HepG2 (cell line): Measurements from ENCODE around the gene CISD1. TPM values are rescaled to one million over a fixed set of nuclear protein-coding genes. Genes with fewer than 3 reads are reported as not detected.
A peak's percentile ranks its signal among the peaks of the same experiment; 100 is the strongest.

ENCODE experiments used
- CREM ChIP-seq, 2 experiments: sonication (generic) in 1 of 2; formaldehyde crosslinking in 1 of 2; IDR thresholded peaks; 2 replicates each; pipeline versions ENCODE4 v1.4.0 to v1.6.1; 2016 to 2020; ENCODE audit warnings: antibody characterized with exemption in 1 of 2, mild to moderate bottlenecking in 1 of 2, missing genetic modification reagents in 1 of 2
- ELF1 ChIP-seq: sonication (generic); formaldehyde crosslinking; IDR thresholded peaks from 2 replicates; pipeline ENCODE4 v1.4.0; 2020; ENCODE audit warnings: missing genetic modification reagents
- ELF3 ChIP-seq: IDR thresholded peaks from 2 replicates; pipeline ENCODE4 v1.6.1; 2016; ENCODE audit warnings: missing genetic modification reagents, missing compliant biosample characterization
- GABPA ChIP-seq, 2 experiments: IDR thresholded peaks; 2 replicates each; pipeline ENCODE4 v1.6.1; 2011 to 2016; ENCODE audit warnings: low read depth in 2 of 2, low read length in 1 of 2, missing biosample characterization in 1 of 2, missing genetic modification characterization in 1 of 2
- GATAD2A ChIP-seq: IDR thresholded peaks from 2 replicates; pipeline ENCODE4 v1.6.1; 2016
- NR2C2 ChIP-seq: sonication (generic); formaldehyde crosslinking; IDR thresholded peaks from 2 replicates; pipeline ENCODE4 v1.4.0; 2020; ENCODE audit warnings: missing genetic modification reagents, mild to moderate bottlenecking, moderate library complexity, borderline replicate concordance
- NR2F6 ChIP-seq, 2 experiments: IDR thresholded peaks; 2 replicates each; pipeline ENCODE4 v1.6.1; 2016; ENCODE audit warnings: antibody characterized with exemption in 1 of 2, mild to moderate bottlenecking in 1 of 2
- RBAK ChIP-seq: sonication (generic); formaldehyde crosslinking; IDR thresholded peaks from 2 replicates; pipeline ENCODE4 v1.5.1; 2020; ENCODE audit warnings: mild to moderate bottlenecking, missing genetic modification reagents
- RXRB ChIP-seq: IDR thresholded peaks from 2 replicates; pipeline ENCODE4 v1.6.1; 2016; ENCODE audit warnings: borderline replicate concordance, missing genetic modification reagents, missing compliant biosample characterization
- SOX13 ChIP-seq, 3 experiments: fragments of 450-650 bp in 1 of 3; sonication (generic) in 1 of 3; formaldehyde crosslinking in 1 of 3; IDR thresholded peaks in 2 of 3; conservative IDR thresholded peaks in 1 of 3; 2 replicates each; pipeline versions ENCODE4 v1.5.0 to v1.6.1; 2016 to 2020; ENCODE audit warnings: antibody characterized with exemption in 1 of 3, mild to moderate bottlenecking in 1 of 3, missing compliant biosample characterization in 1 of 3, missing genetic modification reagents in 1 of 3, moderate library complexity in 1 of 3
- SOX5 ChIP-seq: IDR thresholded peaks from 2 replicates; pipeline ENCODE4 v1.6.1; 2016; ENCODE audit warnings: borderline replicate concordance
- TAF1 ChIP-seq: sonication (generic); formaldehyde crosslinking; IDR thresholded peaks from 2 replicates; pipeline ENCODE4 v1.4.0; 2020; ENCODE audit warnings: missing genetic modification reagents
- ZNF124 ChIP-seq: sonication (generic); formaldehyde crosslinking; IDR thresholded peaks from 2 replicates; pipeline ENCODE4 v1.4.0; 2020; ENCODE audit warnings: missing genetic modification reagents
- ZNF230 ChIP-seq: sonication (generic); formaldehyde crosslinking; IDR thresholded peaks from 2 replicates; pipeline ENCODE4 v1.4.0; 2020; ENCODE audit warnings: mild to moderate bottlenecking, missing genetic modification reagents
- ZNF773 ChIP-seq: sonication (generic); formaldehyde crosslinking; IDR thresholded peaks from 2 replicates; pipeline ENCODE4 v1.4.0; 2020; ENCODE audit warnings: missing genetic modification reagents, borderline replicate concordance
- ZNF775 ChIP-seq: sonication (generic); formaldehyde crosslinking; IDR thresholded peaks from 2 replicates; pipeline ENCODE4 v1.4.0; 2020; ENCODE audit warnings: missing genetic modification reagents, mild to moderate bottlenecking, moderate library complexity, borderline replicate concordance
- ZSCAN29 ChIP-seq: sonication (generic); formaldehyde crosslinking; conservative IDR thresholded peaks from 2 replicates; pipeline ENCODE4 v1.4.0; 2020; ENCODE audit warnings: mild to moderate bottlenecking, missing genetic modification reagents
- polyA plus RNA-seq, 8 experiments: library from polyadenylated mRNA; depleted of rRNA in 3 of 8; stranded (reverse) in 7 of 8; unstranded in 1 of 8; fragments of >200 nt; fragmentation: Illumina TruSeq in 4 of 8; extraction: Trizol in 4 of 8; gene quantifications; 2 replicates each; pipeline versions ENCODE4 v1.2.1 to v1.2.3, GENCODE V29; 2011 to 2016; ENCODE audit warnings: low read depth in 4 of 8, missing spikeins in 1 of 8, mixed read lengths in 1 of 8; ENCODE audit not compliant: insufficient read depth in 1 of 8
- total RNA-seq, 5 experiments: library from RNA; depleted of rRNA; stranded (reverse); fragments of >200 nt; fragmentation: Illumina TruSeq; extraction: Trizol; gene quantifications; 2 replicates each; pipeline ENCODE4 v1.2.3, GENCODE V29; 2016; ENCODE audit warnings: low read depth in 1 of 5
- TF ChIP-seq, protein P1 (sequence below): sonication (generic); formaldehyde crosslinking; IDR thresholded peaks from 2 replicates; pipeline ENCODE4 v1.4.0; 2020; ENCODE audit warnings: missing genetic modification reagents, borderline replicate concordance
- TF ChIP-seq, protein P2 (sequence below): sonication (generic); formaldehyde crosslinking; IDR thresholded peaks from 2 replicates; pipeline ENCODE4 v1.5.0; 2020; ENCODE audit warnings: missing genetic modification reagents

CISD1 gene
- total and polyA plus RNA-seq, 2 of the 13 experiments (the other 11 are each of a cell fraction or from before 2014, with no cell fraction given) = 63.4 to 78.9 TPM

DNA sequence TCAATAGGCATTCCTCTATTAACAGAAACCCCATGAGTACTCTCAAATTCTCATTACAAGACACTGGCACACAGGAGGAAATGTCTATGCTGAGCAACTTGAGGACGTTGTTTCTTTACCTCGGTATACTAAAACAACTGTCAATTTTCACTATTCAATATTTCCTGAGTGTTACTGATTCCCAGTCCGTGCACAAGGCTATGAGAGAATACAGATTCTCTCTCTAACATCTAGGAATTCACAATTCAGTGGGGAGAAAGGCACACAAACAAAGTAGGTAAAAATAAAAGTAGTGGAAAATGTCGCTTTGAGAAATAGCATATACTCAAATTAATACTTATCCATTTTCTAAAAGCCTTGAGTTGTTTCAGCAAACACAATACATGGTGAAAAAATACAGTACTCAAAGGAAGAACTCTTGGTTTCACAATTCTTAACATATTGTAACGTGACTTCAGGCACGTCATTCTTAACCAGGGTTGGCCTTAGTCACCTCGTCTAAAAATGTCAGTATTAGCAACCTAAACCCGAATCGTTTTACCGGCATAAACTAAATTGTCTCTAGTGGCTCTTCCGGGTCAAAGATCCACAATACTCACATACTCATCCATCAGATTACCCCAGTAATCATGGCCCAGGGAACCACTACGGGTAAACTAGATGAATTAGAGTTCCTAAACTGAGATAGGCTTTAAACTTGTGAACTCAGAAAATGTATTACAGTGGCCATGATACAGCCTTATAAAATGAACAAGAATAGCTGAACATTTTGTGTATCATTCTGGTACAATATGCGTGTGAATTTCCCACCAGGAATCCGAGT is 2.7 kb upstream of the CISD1 start (continued):
- 0 out of 2 replicates have a peak, but pooled peaks have one; percentile 46 for TF ChIP-seq NR2F6 (IDR thresholded peaks at IDR 0.05)
- TF ChIP-seq NR2F6 (CRISPR knock-in tag; IDR thresholded peaks at IDR 0.05) = no peak
- TF ChIP-seq RXRB (CRISPR knock-in tag) = peak; percentile 7; the same call in 1 of the 2 replicates
- peak; percentile 6; the same call in 1 of the 2 replicates for TF ChIP-seq GATAD2A
- TF ChIP-seq ZNF775 (CRISPR knock-in tag) = peak; percentile 93; the same call in 1 of the 2 replicates
- TF ChIP-seq, protein P1, sequence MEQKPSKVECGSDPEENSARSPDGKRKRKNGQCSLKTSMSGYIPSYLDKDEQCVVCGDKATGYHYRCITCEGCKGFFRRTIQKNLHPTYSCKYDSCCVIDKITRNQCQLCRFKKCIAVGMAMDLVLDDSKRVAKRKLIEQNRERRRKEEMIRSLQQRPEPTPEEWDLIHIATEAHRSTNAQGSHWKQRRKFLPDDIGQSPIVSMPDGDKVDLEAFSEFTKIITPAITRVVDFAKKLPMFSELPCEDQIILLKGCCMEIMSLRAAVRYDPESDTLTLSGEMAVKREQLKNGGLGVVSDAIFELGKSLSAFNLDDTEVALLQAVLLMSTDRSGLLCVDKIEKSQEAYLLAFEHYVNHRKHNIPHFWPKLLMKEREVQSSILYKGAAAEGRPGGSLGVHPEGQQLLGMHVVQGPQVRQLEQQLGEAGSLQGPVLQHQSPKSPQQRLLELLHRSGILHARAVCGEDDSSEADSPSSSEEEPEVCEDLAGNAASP = no peak
- peak; percentile 75 for TF ChIP-seq ELF3 (CRISPR knock-in tag)
- 0 out of 2 replicates have a peak, but pooled peaks have one; percentile 25 for TF ChIP-seq CREM (IDR thresholded peaks at IDR 0.05)
- no peak for TF ChIP-seq CREM (CRISPR knock-in tag; IDR thresholded peaks at IDR 0.05)
- TF ChIP-seq ZNF124 (CRISPR knock-in tag) = 0 out of 2 replicates have a peak, but pooled peaks have one; percentile 11
- TF ChIP-seq ZNF230 (CRISPR knock-in tag) = no peak
- TF ChIP-seq GABPA (IDR thresholded peaks at IDR 0.05; ENCODE audit: low read depth, low read length) = no peak
- peak; percentile 71 for TF ChIP-seq GABPA (CRISPR knock-in tag; IDR thresholded peaks at IDR 0.05; ENCODE audit: low read depth)
- TF ChIP-seq RBAK (CRISPR knock-in tag) = no peak
- no peak for TF ChIP-seq ZNF773
- TF ChIP-seq SOX13 (IDR thresholded peaks at IDR 0.05) = no peak
- TF ChIP-seq SOX13 (CRISPR knock-in tag; conservative IDR thresholded peaks at IDR 0.05 in 1 of 2, IDR thresholded peaks at IDR 0.05 in 1 of 2) = peak in 1 of 2 experiments; percentile 23; a peak in 1 of 4 replicates
- peak; percentile 54 for TF ChIP-seq NR2C2 (CRISPR knock-in tag)
- TF ChIP-seq SOX5 (CRISPR knock-in tag) = peak; percentile 26; the same call in 1 of the 2 replicates
- TF ChIP-seq ELF1 (CRISPR knock-in tag) = peak; percentile 58; the same call in 1 of the 2 replicates
- TF ChIP-seq, protein P2, sequence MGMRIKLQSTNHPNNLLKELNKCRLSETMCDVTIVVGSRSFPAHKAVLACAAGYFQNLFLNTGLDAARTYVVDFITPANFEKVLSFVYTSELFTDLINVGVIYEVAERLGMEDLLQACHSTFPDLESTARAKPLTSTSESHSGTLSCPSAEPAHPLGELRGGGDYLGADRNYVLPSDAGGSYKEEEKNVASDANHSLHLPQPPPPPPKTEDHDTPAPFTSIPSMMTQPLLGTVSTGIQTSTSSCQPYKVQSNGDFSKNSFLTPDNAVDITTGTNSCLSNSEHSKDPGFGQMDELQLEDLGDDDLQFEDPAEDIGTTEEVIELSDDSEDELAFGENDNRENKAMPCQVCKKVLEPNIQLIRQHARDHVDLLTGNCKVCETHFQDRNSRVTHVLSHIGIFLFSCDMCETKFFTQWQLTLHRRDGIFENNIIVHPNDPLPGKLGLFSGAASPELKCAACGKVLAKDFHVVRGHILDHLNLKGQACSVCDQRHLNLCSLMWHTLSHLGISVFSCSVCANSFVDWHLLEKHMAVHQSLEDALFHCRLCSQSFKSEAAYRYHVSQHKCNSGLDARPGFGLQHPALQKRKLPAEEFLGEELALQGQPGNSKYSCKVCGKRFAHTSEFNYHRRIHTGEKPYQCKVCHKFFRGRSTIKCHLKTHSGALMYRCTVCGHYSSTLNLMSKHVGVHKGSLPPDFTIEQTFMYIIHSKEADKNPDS (CRISPR knock-in tag) = peak; percentile 96
- TF ChIP-seq TAF1 (CRISPR knock-in tag) = no peak
- TF ChIP-seq ZSCAN29 (CRISPR knock-in tag) = peak; percentile 99
